Erythroblast (primary cell): Measurements from ENCODE around the gene DHRS3.

Experiments used
- GATA1 ChIP-seq: IDR thresholded peaks from 2 replicates; pipeline ENCODE4 v1.6.1; 2011; ENCODE audit warnings: low read depth, mild to moderate bottlenecking, control low read depth, low read length, moderate library complexity
- POLR2A ChIP-seq: IDR thresholded peaks from 2 replicates; pipeline ENCODE4 v1.6.1; 2011; ENCODE audit warnings: mild to moderate bottlenecking, low read length

- TF ChIP-seq POLR2A (no peak), GATA1 (no peak)
These were observed 36.1 kb upstream of the DHRS3 start for GRCh38 chr1:12654004-12654567.
